ENCODE measurements around the gene NAGLU. TPM values are rescaled to one million over a fixed set of nuclear protein-coding genes. Genes with fewer than 3 reads are reported as not detected.

NAGLU gene
- total and polyA plus RNA-seq, 10 of the 15 experiments (the other 5 are each of a cell fraction or from before 2014, with no cell fraction given), result 0.23 to 27.5 (median 8.9) TPM

- peak; percentile 85 for TF ChIP-seq POLR2AphosphoS2 (IDR thresholded peaks at IDR 0.05; ENCODE audit: low read depth, low read length)
- no peak for TF ChIP-seq SUPT20H (IDR thresholded peaks at IDR 0.05; ENCODE audit: borderline replicate concordance, control insufficient read depth, low read depth, low read length)
- TF ChIP-seq ZNF274 (IDR thresholded peaks at IDR 0.05; ENCODE audit: insufficient read depth, insufficient read length), result no peak
These were observed 25.9 kb downstream of the NAGLU start, which contains the start of gene COASY (continued) for GRCh38 chr17:42561897-42562387.

GRCh38 chr17:42562388-42563142 is 26.5 kb downstream of the NAGLU start:
- peak; percentile 34; the same call in 1 of the 2 replicates for TF ChIP-seq NKRF (conservative IDR thresholded peaks at IDR 0.05)
- no peak for TF ChIP-seq SRF (IDR thresholded peaks at IDR 0.05; ENCODE audit: low read depth in 2 of 2, low read length in 2 of 2)
- TF ChIP-seq TCF12 (IDR thresholded peaks at IDR 0.05; ENCODE audit: low read depth, low read length), result no peak
- 0 out of 3 replicates have a peak, but pooled peaks have one; percentile 5 for TF ChIP-seq POU2F2 (IDR thresholded peaks at IDR 0.05; ENCODE audit: borderline replicate concordance, low read depth, low read length)
- 0 out of 2 replicates have a peak, but pooled peaks have one; percentile 18 for TF ChIP-seq CREB1 (IDR thresholded peaks at IDR 0.05; ENCODE audit: low read depth)
- RAD21 ChIA-PET (ENCODE audit: unreplicated experiment), result interaction anchor here (1.2 kb wide), 1 partner anchor 16 kb away, joined by 3 read pairs; no protein-coding TSS in a partner anchor
- SMC1A ChIA-PET (ENCODE audit: uncharacterized antibody, unreplicated experiment), result no interaction called here
- in situ Hi-C loops (cut with MboI), result no loop called here
- DNase-seq (ENCODE audit: low read depth, low spot score) (no peak), FAIRE-seq (peak; percentile 23), ATAC-seq (peak; percentile 21)
- CTCF ChIA-PET, result interaction anchor here (0.7 to 1.4 kb wide), 6 partner anchors 11 to 443 kb away, joined by 3 to 6 read pairs (median 4); partner anchors contain the start of gene PSMC3IP
- Histone ChIP-seq H3K27me3 (replicated peaks in 1 of 2; ENCODE audit: control insufficient read depth in 2 of 2, insufficient read depth in 2 of 2, low read length in 1 of 2) (no peaks in the 10 kb centered on the region), H3K4me1 (ENCODE audit: control insufficient read depth, insufficient read depth, low read length) (peaks cover 21% of the 10 kb centered on the region), H3K36me3 (ENCODE audit: control insufficient read depth in 2 of 2, insufficient read depth in 2 of 2, low read length in 1 of 2) (peaks cover 12 to 19% of the 10 kb centered on the region in 2 experiments; a peak in 3 of 4 replicates), H3K9me3 (replicated peaks; ENCODE audit: control insufficient read depth, insufficient read depth, low read length) (no peaks in the 10 kb centered on the region), H3K79me2 (ENCODE audit: control insufficient read depth, insufficient read depth, low read length) (peaks cover 43% of the 10 kb centered on the region), H3K9ac (ENCODE audit: control insufficient read depth, insufficient read depth, low read length) (peak overlapping the region; percentile 98), H3K27ac (ENCODE audit: control insufficient read depth, insufficient read depth) (peak overlapping the region; percentile 93), H3K4me2 (ENCODE audit: control insufficient read depth, insufficient read depth) (peak overlapping the region; percentile 100), H3K4me3 (peak overlapping the region; percentile 76), H4K20me1 (ENCODE audit: control insufficient read depth, insufficient read depth) (no peaks in the 10 kb centered on the region), H2AFZ (ENCODE audit: control insufficient read depth, low read depth, low read length) (peak overlapping the region; percentile 98; the same call in 1 of the 2 replicates)
- WGBS (ENCODE audit: insufficient coverage, insufficient replicate concordance, low lambda C conversion rate, missing lambda C conversion rate), result under 1% methylated on average over 48 of the region's 48 CpGs
- POLR2A ChIA-PET, result interaction anchor here (0.6 to 2.5 kb wide), 2 partner anchors 43 to 46 kb away, joined by 6 to 8 read pairs; partner anchors contain the start of genes RETREG3 and TUBG1
- intact Hi-C loops (cut with micrococcal nuclease; ENCODE audit: unreplicated experiment), result no loop called here
- TSS peak; percentile 75 for BruUV-seq (replicated peaks)

Measured in GM12878 (cell line).